Left ventricle myocardium inferior (tissue), 1 donor: ENCODE results near the gene ARL5C. TPM values are rescaled to one million over a fixed set of nuclear protein-coding genes. Genes with fewer than 3 reads are reported as not detected.

ENCODE experiments used
- DNase-seq: peaks from one replicate; pipeline ENCODE4 v3.0.0-alpha.2; 2020
- H3K27ac ChIP-seq: fragments of 200-600 bp; replicated peaks from 2 replicates; pipeline ENCODE4 v1.8.0; 2021
- H3K27me3 ChIP-seq: fragments of 200-600 bp; 2 replicates; pipeline ENCODE4 v1.8.0; 2021; ENCODE audit warnings: low read depth
- H3K36me3 ChIP-seq: fragments of 200-600 bp; 2 replicates; pipeline ENCODE4 v1.8.0; 2021
- H3K4me1 ChIP-seq: fragments of 200-600 bp; 2 replicates; pipeline ENCODE4 v1.8.0; 2021
- H3K4me3 ChIP-seq: fragments of 200-600 bp; 2 replicates; pipeline ENCODE4 v1.8.0; 2021; ENCODE audit warnings: mild to moderate bottlenecking, moderate library complexity
- H3K9me3 ChIP-seq: fragments of 200-600 bp; replicated peaks from 2 replicates; pipeline ENCODE4 v1.8.0; 2021
- intact Hi-C: fragments of 100-400 bp; cut with micrococcal nuclease; formaldehyde crosslinking; loops from one replicate; pipeline ENCODE4 v1.11.0; 2022
- total RNA-seq: library from RNA; stranded (reverse); fragmentation: NEBNext Ultra II Directional; extraction: Animal tissue kit (Norgen Biotek cat#: 25700); gene quantifications from one replicate; pipeline ENCODE4 v1.2.1, GENCODE V29; 2021
- TF ChIP-seq, protein P1 (sequence below): fragments of 200-600 bp; IDR thresholded peaks from 2 replicates; pipeline ENCODE4 v1.8.0; 2021; ENCODE audit warnings: antibody characterized with exemption, mild to moderate bottlenecking, borderline replicate concordance
- donor health status: DM: no; HTN: yes; CAD: no; lungs with severe emphysema.

The ARL5C gene
- total RNA-seq, 1 donor from 2014 or later = not detected

DNA sequence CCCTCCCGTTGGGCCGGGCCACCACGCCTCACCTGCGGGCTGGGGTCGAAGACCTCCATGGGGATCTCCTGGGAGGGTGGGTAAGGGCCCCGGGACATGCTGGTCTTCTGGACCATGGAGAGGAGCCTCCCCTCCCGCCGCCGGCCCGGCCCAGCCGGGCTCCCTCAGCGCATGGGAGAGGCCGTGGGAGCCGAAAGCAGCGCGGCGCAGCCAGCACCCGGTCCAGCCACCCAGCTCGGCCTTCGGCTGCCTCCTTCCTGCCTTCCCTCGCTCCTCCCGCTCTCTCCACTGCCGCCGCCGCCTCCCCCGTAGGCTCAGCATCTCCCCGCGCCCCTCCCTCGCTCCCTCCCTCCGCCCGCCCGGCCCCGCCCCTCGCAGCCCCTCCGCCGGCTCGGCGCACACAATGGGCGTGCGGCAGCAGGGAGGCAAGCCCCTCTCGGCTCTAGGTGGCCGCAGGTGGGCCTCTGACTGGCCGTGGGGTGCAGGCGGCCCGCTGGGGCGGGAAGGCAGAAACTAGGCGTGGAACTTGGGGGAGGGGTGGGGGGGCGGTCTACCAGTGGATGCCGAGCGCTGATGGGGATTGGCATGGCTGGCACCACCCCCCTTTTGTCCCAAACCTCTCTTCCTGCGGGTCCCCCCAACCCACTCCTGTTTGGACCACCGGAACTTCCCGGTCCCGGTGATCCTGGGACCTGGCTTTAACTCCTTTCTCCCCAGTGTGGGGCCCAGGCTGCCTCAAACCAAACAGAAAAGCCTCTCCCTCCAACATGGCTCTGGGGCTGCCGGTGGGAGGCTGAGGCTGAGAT lies 31.6 kb upstream of the ARL5C start, which contains the start of gene CACNB1:
Gene CACNB1, minus strand, starts transcription at position 290 of the 806 bp plus-strand sequence. Its CDS starts 174 bp downstream, at position 116.
- peak; percentile 82 for DNase-seq
- Histone ChIP-seq H3K4me1 (peaks cover 67% of the 10 kb centered on the region), H3K9me3 (no peaks in the 10 kb centered on the region), H3K4me3 (peak within 1 kb of the TSS; percentile 92), H3K27me3 (no peaks in the 10 kb centered on the region), H3K27ac (peak within 1 kb of the TSS; percentile 80), H3K36me3 (peaks cover 16% of the 10 kb centered on the region)
- intact Hi-C loops = no loop called here
- TF ChIP-seq, protein P1, sequence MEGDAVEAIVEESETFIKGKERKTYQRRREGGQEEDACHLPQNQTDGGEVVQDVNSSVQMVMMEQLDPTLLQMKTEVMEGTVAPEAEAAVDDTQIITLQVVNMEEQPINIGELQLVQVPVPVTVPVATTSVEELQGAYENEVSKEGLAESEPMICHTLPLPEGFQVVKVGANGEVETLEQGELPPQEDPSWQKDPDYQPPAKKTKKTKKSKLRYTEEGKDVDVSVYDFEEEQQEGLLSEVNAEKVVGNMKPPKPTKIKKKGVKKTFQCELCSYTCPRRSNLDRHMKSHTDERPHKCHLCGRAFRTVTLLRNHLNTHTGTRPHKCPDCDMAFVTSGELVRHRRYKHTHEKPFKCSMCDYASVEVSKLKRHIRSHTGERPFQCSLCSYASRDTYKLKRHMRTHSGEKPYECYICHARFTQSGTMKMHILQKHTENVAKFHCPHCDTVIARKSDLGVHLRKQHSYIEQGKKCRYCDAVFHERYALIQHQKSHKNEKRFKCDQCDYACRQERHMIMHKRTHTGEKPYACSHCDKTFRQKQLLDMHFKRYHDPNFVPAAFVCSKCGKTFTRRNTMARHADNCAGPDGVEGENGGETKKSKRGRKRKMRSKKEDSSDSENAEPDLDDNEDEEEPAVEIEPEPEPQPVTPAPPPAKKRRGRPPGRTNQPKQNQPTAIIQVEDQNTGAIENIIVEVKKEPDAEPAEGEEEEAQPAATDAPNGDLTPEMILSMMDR = no peak

DNA sequence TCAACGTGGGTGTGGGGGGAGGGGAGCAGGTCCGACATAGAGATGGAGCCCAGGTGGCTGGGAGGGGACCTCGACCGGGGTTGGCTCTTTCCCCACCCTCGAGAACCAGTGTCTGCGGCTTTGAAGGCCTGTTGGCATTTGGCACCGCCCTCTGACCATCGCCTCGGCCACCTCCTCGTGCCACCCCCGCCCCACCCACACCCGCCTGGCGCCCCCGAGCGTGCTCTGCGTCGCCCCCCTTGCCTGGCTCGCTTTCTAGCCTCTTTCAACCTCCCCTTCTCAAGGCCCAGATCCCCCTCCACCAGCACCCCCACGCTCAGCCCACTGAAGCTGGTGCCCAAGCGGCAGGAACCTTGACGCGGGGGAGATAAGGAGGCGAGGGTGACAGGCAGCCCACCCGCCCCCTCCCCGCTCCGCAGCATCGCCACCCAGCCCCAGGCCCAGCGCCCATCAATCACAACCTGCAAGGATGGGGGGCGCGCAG lies 30.9 kb upstream of the ARL5C start:
- intact Hi-C loops = no loop called here
- Histone ChIP-seq H3K36me3 (peaks cover 8% of the 10 kb centered on the region), H3K9me3 (no peaks in the 10 kb centered on the region), H3K27ac (peak overlapping the region; percentile 80), H3K4me3 (peak overlapping the region; percentile 92), H3K4me1 (peaks cover 60% of the 10 kb centered on the region), H3K27me3 (no peaks in the 10 kb centered on the region)
- TF ChIP-seq, protein P1 = no peak
- no peak for DNase-seq

DNA sequence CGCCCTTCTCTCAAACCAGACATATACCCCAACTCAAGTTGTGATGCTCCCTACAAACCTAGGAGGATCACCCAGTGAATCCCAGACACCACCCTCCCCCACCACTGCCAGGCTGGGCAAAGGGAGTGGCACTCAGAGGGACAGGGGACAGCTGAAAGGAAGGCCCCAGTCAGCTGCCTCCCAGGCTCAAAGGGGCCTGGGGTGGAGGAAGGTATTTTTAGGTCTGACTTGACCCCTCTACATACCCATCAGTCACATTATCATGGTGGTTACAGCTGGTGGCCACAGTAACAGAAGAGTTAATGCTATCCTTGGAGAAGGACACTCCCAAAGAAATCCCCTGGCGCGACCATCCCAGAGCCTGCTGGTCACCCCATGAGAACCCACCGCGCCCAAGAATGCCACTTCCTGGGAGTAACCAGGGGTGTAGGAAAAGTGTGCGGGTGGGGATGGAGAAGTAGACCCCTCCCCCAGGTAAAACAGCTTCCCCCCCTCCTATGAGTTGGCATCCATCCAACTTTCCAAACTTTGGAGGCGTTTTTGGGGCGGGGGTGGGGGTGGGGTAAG lies 30.4 kb upstream of the ARL5C start:
- peak overlapping the region; percentile 92 for H3K4me3 ChIP-seq
- intact Hi-C loops = no loop called here
- peaks cover 54% of the 10 kb centered on the region for H3K4me1 ChIP-seq
- H3K36me3 ChIP-seq = peaks cover 6% of the 10 kb centered on the region
- DNase-seq = no peak
- no peaks in the 10 kb centered on the region for H3K9me3 ChIP-seq
- TF ChIP-seq, protein P1 = no peak
- H3K27ac ChIP-seq = no peak overlapping the region
- H3K27me3 ChIP-seq = no peaks in the 10 kb centered on the region

DNA sequence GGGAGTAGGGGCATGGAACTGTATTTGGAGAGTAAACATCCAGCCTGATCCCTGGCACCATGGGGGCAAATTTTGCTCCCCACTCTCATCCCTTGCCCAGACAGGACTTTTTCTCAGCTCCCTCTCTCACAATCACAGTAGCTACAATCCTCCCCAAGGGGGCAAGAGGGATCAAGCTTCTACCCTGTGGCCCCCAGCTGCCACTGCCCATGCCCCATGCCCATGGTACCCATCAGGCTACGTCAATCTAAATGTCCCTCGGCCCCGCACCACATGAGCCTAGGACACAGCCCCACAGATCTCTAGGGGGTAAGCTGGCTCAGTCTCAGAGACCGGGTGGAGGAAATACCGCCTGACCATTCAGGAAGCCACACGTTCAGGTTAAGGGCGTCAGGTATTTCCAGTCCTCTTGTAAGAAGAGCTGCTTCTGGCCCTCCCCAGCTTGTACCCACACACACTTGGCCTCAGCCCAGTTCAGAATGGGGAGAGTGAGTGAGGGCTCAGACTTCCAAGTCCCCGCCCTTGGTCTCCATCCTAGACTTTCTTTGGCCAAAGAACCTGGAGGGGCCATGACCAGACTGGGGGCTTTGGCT lies 29.7 kb upstream of the ARL5C start:
- H3K36me3 ChIP-seq = peaks cover 6% of the 10 kb centered on the region
- H3K9me3 ChIP-seq = no peaks in the 10 kb centered on the region
- intact Hi-C loops = no loop called here
- H3K27ac ChIP-seq = peak overlapping the region; percentile 11
- DNase-seq = no peak
- TF ChIP-seq, protein P1 = no peak
- peaks cover 48% of the 10 kb centered on the region for H3K4me1 ChIP-seq
- H3K27me3 ChIP-seq = no peaks in the 10 kb centered on the region
- peak overlapping the region; percentile 92 for H3K4me3 ChIP-seq

DNA sequence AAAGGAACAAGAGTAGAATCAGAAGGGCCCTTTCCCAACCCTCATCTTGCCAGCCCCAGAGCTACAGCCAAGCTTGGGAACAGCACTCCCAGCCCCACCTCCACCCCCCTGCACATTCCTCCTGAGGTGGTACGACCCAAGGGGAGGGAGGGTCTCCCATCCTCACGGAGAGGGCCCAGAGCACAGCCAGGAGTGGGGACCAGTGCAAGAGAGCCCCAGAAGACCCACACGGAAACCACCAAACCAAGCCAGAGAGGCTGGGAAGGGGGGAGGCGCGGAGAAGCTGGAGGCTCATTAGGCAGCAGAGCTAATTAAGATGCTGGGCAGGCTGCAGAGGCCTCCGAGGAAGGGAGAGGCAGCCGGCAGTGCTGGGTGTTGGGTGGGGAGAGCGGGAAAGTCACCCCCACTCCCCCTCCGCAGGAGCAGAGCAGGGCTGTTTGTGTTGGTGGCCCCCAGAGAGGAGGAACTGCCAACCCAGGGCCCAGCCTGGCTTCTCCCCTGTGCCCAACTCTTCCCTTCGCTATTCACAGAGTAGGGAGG lies 29.1 kb upstream of the ARL5C start:
- intact Hi-C loops = no loop called here
- Histone ChIP-seq H3K27ac (peak overlapping the region; percentile 11), H3K36me3 (peaks cover 6% of the 10 kb centered on the region), H3K4me1 (peaks cover 42% of the 10 kb centered on the region), H3K4me3 (no peak overlapping the region), H3K9me3 (no peaks in the 10 kb centered on the region), H3K27me3 (no peaks in the 10 kb centered on the region)
- TF ChIP-seq, protein P1 = no peak
- DNase-seq = no peak
